ENCODE data around the gene TNFRSF1B. TPM values are rescaled to one million over a fixed set of nuclear protein-coding genes. Genes with fewer than 3 reads are reported as not detected.

TNFRSF1B gene
- total RNA-seq, 4 donors from 2014 or later = 2.1 to 17.5 (median 10.3) TPM

DNA sequence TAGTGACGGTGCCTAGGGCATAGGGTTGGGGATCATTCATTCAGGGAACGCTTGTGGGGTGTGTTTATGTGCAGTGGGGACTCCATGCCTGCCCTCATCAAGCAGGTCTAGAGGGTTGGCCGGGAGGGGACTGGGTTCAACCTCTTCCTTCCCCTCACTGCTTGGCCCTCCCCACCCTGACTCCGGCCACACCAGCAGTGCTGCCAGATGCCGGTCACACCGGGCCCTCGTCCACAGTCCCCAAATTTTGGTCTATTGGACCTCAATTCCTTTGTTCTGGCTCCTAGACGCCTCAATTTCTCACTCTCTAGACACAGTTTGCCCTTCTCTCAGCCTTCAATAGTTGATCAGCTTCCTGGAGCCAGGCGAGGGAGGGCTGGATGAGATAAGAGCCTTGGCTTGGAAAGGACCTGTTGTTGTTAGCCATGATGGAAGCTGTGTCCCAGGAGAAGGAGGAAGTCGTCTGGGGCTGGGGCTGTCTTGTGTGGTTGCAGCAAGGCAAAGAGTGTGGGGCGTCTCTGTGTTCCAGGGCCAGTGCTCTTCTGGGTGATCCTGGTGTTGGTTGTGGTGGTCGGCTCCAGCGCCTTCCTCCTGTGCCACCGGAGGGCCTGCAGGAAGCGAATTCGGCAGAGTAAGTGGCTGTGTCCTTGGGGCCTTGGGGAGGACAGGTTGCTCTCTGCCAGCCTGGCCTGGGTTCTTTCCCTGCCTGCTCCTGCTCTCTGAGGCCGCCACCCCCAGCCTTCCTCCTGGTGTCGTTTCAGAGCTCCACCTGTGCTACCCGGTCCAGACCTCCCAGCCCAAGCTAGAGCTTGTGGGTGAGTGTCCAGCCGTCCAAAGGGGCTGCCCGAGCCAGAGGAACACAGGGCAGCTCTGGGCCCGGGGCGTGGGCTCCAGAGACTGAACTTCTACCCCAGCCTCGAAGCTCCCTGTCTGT lies 41.1 kb upstream of the TNFRSF1B start:
- 62 to 79% methylated on average over 8 to 22 of the region's 24 CpGs for WGBS, 2 donors
- Histone ChIP-seq H3K27me3 (peaks cover 0 to 65% (median 0%) of the 10 kb centered on the region in 4 donors), H3K4me3 (peak overlapping the region in 1 of 4 donors; percentile 0), H3K9me3 (no peaks in the 10 kb centered on the region), H3K4me1 (peaks cover 9 to 25% (median 9%) of the 10 kb centered on the region in 3 donors), H3K27ac (peak overlapping the region in 2 of 4 donors; percentile 54 to 64), H3K36me3 (no peaks in the 10 kb centered on the region)
- intact Hi-C loops (cut with DNase I) = loop anchor here (2.0 kb wide), 1 partner anchor 83 kb away; no protein-coding TSS in a partner anchor
- no peak for DNase-seq
- TF ChIP-seq CTCF (IDR thresholded peaks at IDR 0.05) (no peak), POLR2A (IDR thresholded peaks at IDR 0.05) (no peak)

DNA sequence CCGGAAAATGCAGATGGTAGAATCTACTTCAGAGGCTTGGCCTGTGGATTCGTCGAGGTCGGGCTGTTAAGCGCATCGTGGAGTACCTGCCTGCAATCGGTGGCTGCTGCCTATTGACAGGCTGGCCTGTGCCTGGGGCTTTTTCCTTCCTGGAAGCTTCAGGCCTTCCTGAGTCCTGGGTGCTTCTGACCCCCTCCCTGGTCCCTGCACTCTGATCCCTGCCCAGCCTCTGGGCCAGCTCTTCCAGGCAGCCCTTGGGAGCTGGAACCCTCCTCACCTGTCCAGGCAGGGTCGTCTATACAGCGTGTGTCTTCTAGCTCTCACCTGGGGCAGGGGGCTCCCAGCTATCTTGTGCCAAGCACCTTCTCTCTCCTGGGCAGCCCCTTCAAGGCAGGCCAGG lies 40.0 kb upstream of the TNFRSF1B start:
- H3K4me1 ChIP-seq = peaks cover 9 to 22% (median 13%) of the 10 kb centered on the region in 3 donors
- no peak for DNase-seq
- TF ChIP-seq CTCF (IDR thresholded peaks at IDR 0.05) (no peak), POLR2A (IDR thresholded peaks at IDR 0.05) (no peak)
- intact Hi-C loops (cut with DNase I) = no loop called here
- no peaks in the 10 kb centered on the region for H3K9me3 ChIP-seq
- peaks cover 0 to 62% (median 0%) of the 10 kb centered on the region in 4 donors for H3K27me3 ChIP-seq
- 94 to 95% methylated on average over 3 to 6 of the region's 9 CpGs for WGBS, 2 donors
- H3K36me3 ChIP-seq = no peaks in the 10 kb centered on the region
- H3K27ac ChIP-seq = no peak overlapping the region
- H3K4me3 ChIP-seq = no peak overlapping the region

- Histone ChIP-seq H3K4me1 (peaks cover 9 to 27% (median 19%) of the 10 kb centered on the region in 3 donors), H3K27me3 (peaks cover 0 to 62% (median 0%) of the 10 kb centered on the region in 4 donors), H3K27ac (no peak overlapping the region), H3K36me3 (no peaks in the 10 kb centered on the region), H3K4me3 (no peak overlapping the region), H3K9me3 (no peaks in the 10 kb centered on the region)
- no peak for DNase-seq
- intact Hi-C loops (cut with DNase I) = no loop called here
- 85 to 93% methylated on average over 3 to 6 of the region's 10 CpGs for WGBS, 2 donors
- TF ChIP-seq POLR2A (IDR thresholded peaks at IDR 0.05) (no peak), CTCF (IDR thresholded peaks at IDR 0.05) (no peak)
Measured at GRCh38 chr1:12127206-12127810, 39.5 kb upstream of the TNFRSF1B start.

DNA sequence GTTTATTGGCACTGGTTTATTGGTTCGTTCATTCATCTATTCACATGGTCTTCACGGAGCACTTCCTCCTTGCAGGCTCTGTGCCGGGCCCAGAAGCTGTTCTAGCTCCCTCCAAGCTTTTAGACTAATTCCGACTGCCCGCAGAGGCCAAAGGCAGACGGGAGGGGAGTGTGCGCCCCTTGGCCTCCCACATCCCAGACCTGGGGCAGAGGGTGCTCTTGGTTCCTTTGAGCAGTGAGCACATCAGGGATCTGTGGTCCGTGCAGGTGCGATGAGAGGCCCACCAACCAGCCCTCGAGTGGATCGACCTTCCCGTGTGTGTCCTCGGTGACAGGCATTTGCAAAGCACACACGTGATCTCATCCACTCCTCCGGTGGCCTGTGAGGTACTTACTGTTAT lies 38.7 kb upstream of the TNFRSF1B start:
- Histone ChIP-seq H3K27me3 (peaks cover 0 to 60% (median 0%) of the 10 kb centered on the region in 4 donors), H3K4me1 (peaks cover 9 to 35% (median 27%) of the 10 kb centered on the region in 3 donors), H3K36me3 (no peaks in the 10 kb centered on the region), H3K27ac (no peak overlapping the region), H3K9me3 (no peaks in the 10 kb centered on the region), H3K4me3 (no peak overlapping the region)
- intact Hi-C loops (cut with DNase I) = no loop called here
- WGBS, 2 donors = 56 to 91% methylated on average over 4 to 5 of the region's 15 CpGs
- TF ChIP-seq POLR2A (IDR thresholded peaks at IDR 0.05) (no peak), CTCF (IDR thresholded peaks at IDR 0.05) (no peak)
- DNase-seq = no peak

DNA sequence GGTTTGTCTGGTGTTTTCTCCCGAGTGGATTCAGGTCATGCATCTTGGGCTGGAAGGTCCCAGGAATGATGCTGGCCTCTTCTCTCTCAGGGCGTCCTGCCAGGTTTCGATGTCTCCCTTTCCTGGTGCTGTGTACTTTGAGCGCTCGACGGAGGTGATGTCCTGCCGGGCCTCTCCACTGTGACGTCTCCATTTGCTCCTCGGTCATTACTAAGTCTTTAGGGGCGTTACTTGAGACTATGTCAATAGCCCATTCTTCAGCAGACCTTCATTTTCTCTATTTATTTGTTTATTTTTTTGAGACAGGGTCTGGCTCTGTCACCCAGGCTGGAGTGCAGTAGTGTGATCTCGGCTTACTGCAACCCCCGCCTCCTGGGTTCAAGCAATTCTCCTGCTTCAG lies 37.2 kb upstream of the TNFRSF1B start:
- Histone ChIP-seq H3K36me3 (no peaks in the 10 kb centered on the region), H3K4me1 (peaks cover 16 to 48% (median 31%) of the 10 kb centered on the region in 3 donors), H3K4me3 (no peak overlapping the region), H3K27ac (no peak overlapping the region), H3K9me3 (no peaks in the 10 kb centered on the region), H3K27me3 (peaks cover 0 to 50% (median 0%) of the 10 kb centered on the region in 4 donors)
- 91 to 98% methylated on average over 11 to 12 of the region's 12 CpGs for WGBS, 2 donors
- TF ChIP-seq POLR2A (IDR thresholded peaks at IDR 0.05) (no peak), CTCF (IDR thresholded peaks at IDR 0.05) (no peak)
- intact Hi-C loops (cut with DNase I) = no loop called here
- DNase-seq = no peak
